Colon (tissue), 2 donors: ENCODE measurements around the gene SUPT20H.

ENCODE experiments used
- FAIRE-seq: peaks from 2 replicates; lab custom pipeline; 2012; peaks lifted over from hg19 to GRCh38; lab: Jason Lieb, UNC
- donor health status: control.
- donor health status: control.

Gene SUPT20H

GRCh38 chr13:36998624-36999041, 60.9 kb downstream of the SUPT20H start:
- no peak for FAIRE-seq

- no peak for FAIRE-seq
Measured at GRCh38 chr13:36997716-36998427, 61.6 kb downstream of the SUPT20H start.

GRCh38 chr13:36992362-36992761, 67.1 kb downstream of the SUPT20H start:
- no peak for FAIRE-seq

GRCh38 chr13:36986462-36987240, 72.8 kb downstream of the SUPT20H start:
- FAIRE-seq, result no peak

GRCh38 chr13:36981156-36981743, 78.2 kb downstream of the SUPT20H start:
- FAIRE-seq, result no peak

- no peak for FAIRE-seq
Measured at GRCh38 chr13:36979361-36980050, 80.0 kb downstream of the SUPT20H start.

- no peak for FAIRE-seq
Measured at GRCh38 chr13:36975172-36975571, 84.3 kb downstream of the SUPT20H start.

GRCh38 chr13:36973621-36974295, 85.7 kb downstream of the SUPT20H start:
- FAIRE-seq, result no peak

- no peak for FAIRE-seq
Measured at GRCh38 chr13:36973009-36973408, 86.5 kb downstream of the SUPT20H start.

- no peak for FAIRE-seq
Measured at GRCh38 chr13:36966404-36966803, 93.1 kb downstream of the SUPT20H start.

GRCh38 chr13:36965767-36966166, 93.7 kb downstream of the SUPT20H start:
- no peak for FAIRE-seq

- no peak for FAIRE-seq
Measured at GRCh38 chr13:36959456-36960116, 99.9 kb downstream of the SUPT20H start.
